CD4-positive, alpha-beta T cell treated with Interleukin-4 for 4 hours (primary cell): ENCODE measurements around the gene CTNNA2.

Source experiments
- DNase-seq: peaks from one replicate; pipeline ENCODE4 v3.0.0-alpha.2; 2020

Gene CTNNA2

GRCh38 chr2:79714283-79714682 lies 201.4 kb downstream of the CTNNA2 start:
- DNase-seq = no peak

GRCh38 chr2:79715338-79715737 lies 202.5 kb downstream of the CTNNA2 start:
- DNase-seq = no peak

- no peak for DNase-seq
Measured at GRCh38 chr2:79716266-79716665, 203.4 kb downstream of the CTNNA2 start.

GRCh38 chr2:79717364-79718007 lies 204.6 kb downstream of the CTNNA2 start:
- DNase-seq = no peak

GRCh38 chr2:79721061-79721460 lies 208.2 kb downstream of the CTNNA2 start:
- no peak for DNase-seq

GRCh38 chr2:79721966-79722365 lies 209.1 kb downstream of the CTNNA2 start:
- DNase-seq = no peak

GRCh38 chr2:79723830-79724229 lies 211.0 kb downstream of the CTNNA2 start:
- DNase-seq = no peak

GRCh38 chr2:79729532-79729931 lies 216.7 kb downstream of the CTNNA2 start:
- no peak for DNase-seq

GRCh38 chr2:79734518-79734917 lies 221.7 kb downstream of the CTNNA2 start:
- DNase-seq = no peak

- DNase-seq = no peak
Measured at GRCh38 chr2:79740879-79741443, 228.1 kb downstream of the CTNNA2 start.

- DNase-seq = no peak
Measured at GRCh38 chr2:79750321-79750720, 237.5 kb downstream of the CTNNA2 start.

GRCh38 chr2:79757526-79757925 lies 244.7 kb downstream of the CTNNA2 start:
- no peak for DNase-seq

- DNase-seq = no peak
Measured at GRCh38 chr2:79758042-79758441, 245.2 kb downstream of the CTNNA2 start.

- no peak for DNase-seq
Measured at GRCh38 chr2:79758749-79759282, 246.0 kb downstream of the CTNNA2 start.

- DNase-seq = no peak
Measured at GRCh38 chr2:79770926-79771325, 258.1 kb downstream of the CTNNA2 start.

GRCh38 chr2:79771493-79771892 lies 258.6 kb downstream of the CTNNA2 start:
- no peak for DNase-seq

GRCh38 chr2:79774016-79774415 lies 261.2 kb downstream of the CTNNA2 start:
- no peak for DNase-seq

- no peak for DNase-seq
Measured at GRCh38 chr2:79776461-79776860, 263.6 kb downstream of the CTNNA2 start.

- no peak for DNase-seq
Measured at GRCh38 chr2:79780781-79781180, 267.9 kb downstream of the CTNNA2 start.

- DNase-seq = no peak
Measured at GRCh38 chr2:79782576-79783452, 270.0 kb downstream of the CTNNA2 start.

GRCh38 chr2:79788952-79789651 lies 276.3 kb downstream of the CTNNA2 start:
- DNase-seq = no peak

GRCh38 chr2:79789811-79790210 lies 277.0 kb downstream of the CTNNA2 start:
- no peak for DNase-seq

- DNase-seq = no peak
Measured at GRCh38 chr2:79792090-79792489, 279.2 kb downstream of the CTNNA2 start.
